GM12892 (cell line): ENCODE results near the gene GBA2.

Source experiments
- DNase-seq: peaks from one replicate; pipeline ENCODE4 v3.0.0; 2011; ENCODE audit not compliant: insufficient read length
- FAIRE-seq: peaks from 2 replicates; lab custom pipeline; 2011; peaks lifted over from hg19 to GRCh38; lab: Jason Lieb, UNC
- POLR2A ChIP-seq: IDR thresholded peaks from 2 replicates; pipeline ENCODE4 v1.6.1; 2011; ENCODE audit warnings: low read depth, low read length, control low read depth
- POLR2AphosphoS5 ChIP-seq: IDR thresholded peaks from 2 replicates; pipeline ENCODE4 v1.6.1; 2011; ENCODE audit warnings: low read depth, low read length, control low read depth
- TAF1 ChIP-seq: IDR thresholded peaks from 2 replicates; pipeline ENCODE4 v1.6.1; 2011; ENCODE audit warnings: low read depth, mild to moderate bottlenecking, control low read depth, low read length, borderline replicate concordance

GBA2 gene

GRCh38 chr9:35687972-35688557, 61.0 kb downstream of the GBA2 start:
- FAIRE-seq: no peak
- no peak for DNase-seq

GRCh38 chr9:35687306-35687705, 61.7 kb downstream of the GBA2 start:
- DNase-seq: no peak
- FAIRE-seq: no peak
- no peak for TF ChIP-seq POLR2A
- no peak for TF ChIP-seq POLR2AphosphoS5
- no peak for TF ChIP-seq TAF1

More at GRCh38 chr9:35687972-35688557, 61.0 kb downstream of the GBA2 start:
- TF ChIP-seq POLR2AphosphoS5 (no peak), POLR2A (no peak), TAF1 (no peak)
